Measurements from ENCODE around the gene SMIM23.

Gene SMIM23

GRCh38 chr5:171749365-171749764 is 36.3 kb upstream of the SMIM23 start:
- Histone ChIP-seq H3K9ac (ENCODE audit: low read length in 2 of 2) (no peak overlapping the region), H3K4me1 (ENCODE audit: control insufficient read depth, insufficient read depth, low read length) (peaks cover 3% of the 10 kb centered on the region), H3K9me3 (ENCODE audit: control insufficient read depth in 2 of 2, low read length in 2 of 2) (no peaks in the 10 kb centered on the region), H3K4me3 (ENCODE audit: low read length in 2 of 2) (no peak overlapping the region), H3K36me3 (ENCODE audit: control insufficient read depth in 2 of 2, insufficient read depth in 2 of 2, low read length in 2 of 2) (no peaks in the 10 kb centered on the region), H3K27me3 (ENCODE audit: control insufficient read depth in 1 of 2, insufficient read depth in 2 of 2, low read length in 2 of 2) (no peaks in the 10 kb centered on the region), H3K27ac (ENCODE audit: low read length) (no peak overlapping the region)

GRCh38 chr5:171750311-171750788 is 35.3 kb upstream of the SMIM23 start:
- peaks cover 3% of the 10 kb centered on the region for H3K4me1 ChIP-seq (ENCODE audit: control insufficient read depth, insufficient read depth, low read length)
- no peak overlapping the region for H3K27ac ChIP-seq (ENCODE audit: low read length)
- no peaks in the 10 kb centered on the region for H3K36me3 ChIP-seq (ENCODE audit: control insufficient read depth in 2 of 2, insufficient read depth in 2 of 2, low read length in 2 of 2)
- no peaks in the 10 kb centered on the region for H3K27me3 ChIP-seq (ENCODE audit: control insufficient read depth in 1 of 2, insufficient read depth in 2 of 2, low read length in 2 of 2)
- no peak overlapping the region for H3K4me3 ChIP-seq (ENCODE audit: low read length in 2 of 2)
- H3K9me3 ChIP-seq (ENCODE audit: control insufficient read depth in 2 of 2, low read length in 2 of 2) = no peaks in the 10 kb centered on the region
- no peak overlapping the region for H3K9ac ChIP-seq (ENCODE audit: low read length in 2 of 2)

- H3K4me1 ChIP-seq (ENCODE audit: control insufficient read depth, insufficient read depth, low read length) = no peaks in the 10 kb centered on the region
- H3K4me3 ChIP-seq (ENCODE audit: low read length in 2 of 2) = no peak overlapping the region
- no peak overlapping the region for H3K9ac ChIP-seq (ENCODE audit: low read length in 2 of 2)
- no peaks in the 10 kb centered on the region for H3K9me3 ChIP-seq (ENCODE audit: control insufficient read depth in 2 of 2, low read length in 2 of 2)
- no peak overlapping the region for H3K27ac ChIP-seq (ENCODE audit: low read length)
- H3K27me3 ChIP-seq (ENCODE audit: control insufficient read depth in 1 of 2, insufficient read depth in 2 of 2, low read length in 2 of 2) = no peaks in the 10 kb centered on the region
- H3K36me3 ChIP-seq (ENCODE audit: control insufficient read depth in 2 of 2, insufficient read depth in 2 of 2, low read length in 2 of 2) = no peaks in the 10 kb centered on the region
These were observed 30.2 kb upstream of the SMIM23 start for GRCh38 chr5:171755354-171755821.

- Histone ChIP-seq H3K4me3 (ENCODE audit: low read length in 2 of 2) (no peak overlapping the region), H3K9ac (ENCODE audit: low read length in 2 of 2) (no peak overlapping the region), H3K4me1 (ENCODE audit: control insufficient read depth, insufficient read depth, low read length) (no peaks in the 10 kb centered on the region), H3K36me3 (ENCODE audit: control insufficient read depth in 2 of 2, insufficient read depth in 2 of 2, low read length in 2 of 2) (no peaks in the 10 kb centered on the region), H3K9me3 (ENCODE audit: control insufficient read depth in 2 of 2, low read length in 2 of 2) (no peaks in the 10 kb centered on the region), H3K27me3 (ENCODE audit: control insufficient read depth in 1 of 2, insufficient read depth in 2 of 2, low read length in 2 of 2) (no peaks in the 10 kb centered on the region), H3K27ac (ENCODE audit: low read length) (no peak overlapping the region)
These were observed 27.6 kb upstream of the SMIM23 start for GRCh38 chr5:171757853-171758535.

- Histone ChIP-seq H3K9ac (ENCODE audit: low read length in 2 of 2) (no peak overlapping the region), H3K4me1 (ENCODE audit: control insufficient read depth, insufficient read depth, low read length) (no peaks in the 10 kb centered on the region), H3K36me3 (ENCODE audit: control insufficient read depth in 2 of 2, insufficient read depth in 2 of 2, low read length in 2 of 2) (no peaks in the 10 kb centered on the region), H3K27ac (ENCODE audit: low read length) (no peak overlapping the region), H3K27me3 (ENCODE audit: control insufficient read depth in 1 of 2, insufficient read depth in 2 of 2, low read length in 2 of 2) (no peaks in the 10 kb centered on the region), H3K9me3 (ENCODE audit: control insufficient read depth in 2 of 2, low read length in 2 of 2) (peaks cover 0 to 3% of the 10 kb centered on the region in 2 donors), H3K4me3 (ENCODE audit: low read length in 2 of 2) (no peak overlapping the region)
These were observed 25.8 kb upstream of the SMIM23 start for GRCh38 chr5:171759777-171760176.

GRCh38 chr5:171762021-171762608 is 23.5 kb upstream of the SMIM23 start:
- Histone ChIP-seq H3K9ac (ENCODE audit: low read length in 2 of 2) (no peak overlapping the region), H3K4me3 (ENCODE audit: low read length in 2 of 2) (no peak overlapping the region), H3K9me3 (ENCODE audit: control insufficient read depth in 2 of 2, low read length in 2 of 2) (peaks cover 0 to 8% of the 10 kb centered on the region in 2 donors), H3K27ac (ENCODE audit: low read length) (no peak overlapping the region), H3K4me1 (ENCODE audit: control insufficient read depth, insufficient read depth, low read length) (no peaks in the 10 kb centered on the region), H3K36me3 (ENCODE audit: control insufficient read depth in 2 of 2, insufficient read depth in 2 of 2, low read length in 2 of 2) (no peaks in the 10 kb centered on the region), H3K27me3 (ENCODE audit: control insufficient read depth in 1 of 2, insufficient read depth in 2 of 2, low read length in 2 of 2) (no peaks in the 10 kb centered on the region)

GRCh38 chr5:171762903-171763302 is 22.7 kb upstream of the SMIM23 start:
- no peaks in the 10 kb centered on the region for H3K27me3 ChIP-seq (ENCODE audit: control insufficient read depth in 1 of 2, insufficient read depth in 2 of 2, low read length in 2 of 2)
- H3K9ac ChIP-seq (ENCODE audit: low read length in 2 of 2) = no peak overlapping the region
- H3K4me3 ChIP-seq (ENCODE audit: low read length in 2 of 2) = no peak overlapping the region
- H3K4me1 ChIP-seq (ENCODE audit: control insufficient read depth, insufficient read depth, low read length) = no peaks in the 10 kb centered on the region
- no peaks in the 10 kb centered on the region for H3K36me3 ChIP-seq (ENCODE audit: control insufficient read depth in 2 of 2, insufficient read depth in 2 of 2, low read length in 2 of 2)
- H3K27ac ChIP-seq (ENCODE audit: low read length) = no peak overlapping the region
- peaks cover 0 to 11% of the 10 kb centered on the region in 2 donors for H3K9me3 ChIP-seq (ENCODE audit: control insufficient read depth in 2 of 2, low read length in 2 of 2)

- Histone ChIP-seq H3K4me1 (ENCODE audit: control insufficient read depth, insufficient read depth, low read length) (no peaks in the 10 kb centered on the region), H3K9me3 (ENCODE audit: control insufficient read depth in 2 of 2, low read length in 2 of 2) (peaks cover 0 to 12% of the 10 kb centered on the region in 2 donors), H3K27ac (ENCODE audit: low read length) (no peak overlapping the region), H3K36me3 (ENCODE audit: control insufficient read depth in 2 of 2, insufficient read depth in 2 of 2, low read length in 2 of 2) (no peaks in the 10 kb centered on the region), H3K9ac (ENCODE audit: low read length in 2 of 2) (no peak overlapping the region), H3K4me3 (ENCODE audit: low read length in 2 of 2) (no peak overlapping the region), H3K27me3 (ENCODE audit: control insufficient read depth in 1 of 2, insufficient read depth in 2 of 2, low read length in 2 of 2) (no peaks in the 10 kb centered on the region)
These were observed 21.4 kb upstream of the SMIM23 start for GRCh38 chr5:171764265-171764664.

- Histone ChIP-seq H3K9me3 (ENCODE audit: control insufficient read depth in 2 of 2, low read length in 2 of 2) (peaks cover 0 to 12% of the 10 kb centered on the region in 2 donors), H3K4me3 (ENCODE audit: low read length in 2 of 2) (no peak overlapping the region), H3K4me1 (ENCODE audit: control insufficient read depth, insufficient read depth, low read length) (no peaks in the 10 kb centered on the region), H3K27ac (ENCODE audit: low read length) (no peak overlapping the region), H3K27me3 (ENCODE audit: control insufficient read depth in 1 of 2, insufficient read depth in 2 of 2, low read length in 2 of 2) (no peaks in the 10 kb centered on the region), H3K9ac (ENCODE audit: low read length in 2 of 2) (no peak overlapping the region), H3K36me3 (ENCODE audit: control insufficient read depth in 2 of 2, insufficient read depth in 2 of 2, low read length in 2 of 2) (no peaks in the 10 kb centered on the region)
These were observed 18.7 kb upstream of the SMIM23 start for GRCh38 chr5:171766875-171767274.

GRCh38 chr5:171770153-171770552 is 15.5 kb upstream of the SMIM23 start:
- peaks cover 0 to 9% of the 10 kb centered on the region in 2 donors for H3K9me3 ChIP-seq (ENCODE audit: control insufficient read depth in 2 of 2, low read length in 2 of 2)
- H3K27ac ChIP-seq (ENCODE audit: low read length) = no peak overlapping the region
- no peaks in the 10 kb centered on the region for H3K4me1 ChIP-seq (ENCODE audit: control insufficient read depth, insufficient read depth, low read length)
- H3K36me3 ChIP-seq (ENCODE audit: control insufficient read depth in 2 of 2, insufficient read depth in 2 of 2, low read length in 2 of 2) = no peaks in the 10 kb centered on the region
- H3K4me3 ChIP-seq (ENCODE audit: low read length in 2 of 2) = no peak overlapping the region
- no peaks in the 10 kb centered on the region for H3K27me3 ChIP-seq (ENCODE audit: control insufficient read depth in 1 of 2, insufficient read depth in 2 of 2, low read length in 2 of 2)
- no peak overlapping the region for H3K9ac ChIP-seq (ENCODE audit: low read length in 2 of 2)

GRCh38 chr5:171771856-171772255 is 13.8 kb upstream of the SMIM23 start:
- Histone ChIP-seq H3K27me3 (ENCODE audit: control insufficient read depth in 1 of 2, insufficient read depth in 2 of 2, low read length in 2 of 2) (no peaks in the 10 kb centered on the region), H3K9ac (ENCODE audit: low read length in 2 of 2) (no peak overlapping the region), H3K36me3 (ENCODE audit: control insufficient read depth in 2 of 2, insufficient read depth in 2 of 2, low read length in 2 of 2) (no peaks in the 10 kb centered on the region), H3K27ac (ENCODE audit: low read length) (no peak overlapping the region), H3K4me1 (ENCODE audit: control insufficient read depth, insufficient read depth, low read length) (no peaks in the 10 kb centered on the region), H3K9me3 (ENCODE audit: control insufficient read depth in 2 of 2, low read length in 2 of 2) (peaks cover 0 to 4% of the 10 kb centered on the region in 2 donors), H3K4me3 (ENCODE audit: low read length in 2 of 2) (no peak overlapping the region)
